ENCODE results near the gene GLI2.

Gene GLI2

GRCh38 chr2:120774557-120775160 is 39.0 kb downstream of the GLI2 start:
- no peaks in the 10 kb centered on the region for H3K9me3 Mint-ChIP-seq
- H3K36me3 Mint-ChIP-seq, result no peaks in the 10 kb centered on the region
- no peak for ATAC-seq
- H3K27me3 Mint-ChIP-seq, result no peaks in the 10 kb centered on the region
- no peak overlapping the region for H3K27ac Mint-ChIP-seq
- H3K4me3 Mint-ChIP-seq, result no peak overlapping the region
- H3K4me1 Mint-ChIP-seq, result no peaks in the 10 kb centered on the region

- Mint-ChIP-seq H3K27me3 (no peaks in the 10 kb centered on the region), H3K27ac (no peak overlapping the region), H3K4me1 (no peaks in the 10 kb centered on the region), H3K36me3 (no peaks in the 10 kb centered on the region), H3K9me3 (no peaks in the 10 kb centered on the region), H3K4me3 (no peak overlapping the region)
- no peak for ATAC-seq
Observed at GRCh38 chr2:120775194-120775593, 39.5 kb downstream of the GLI2 start.

- no peaks in the 10 kb centered on the region for H3K4me1 Mint-ChIP-seq
- H3K4me3 Mint-ChIP-seq, result no peak overlapping the region
- no peaks in the 10 kb centered on the region for H3K36me3 Mint-ChIP-seq
- H3K9me3 Mint-ChIP-seq, result no peaks in the 10 kb centered on the region
- ATAC-seq, result no peak
- no peaks in the 10 kb centered on the region for H3K27me3 Mint-ChIP-seq
- H3K27ac Mint-ChIP-seq, result no peak overlapping the region
Observed at GRCh38 chr2:120775801-120776589, 40.3 kb downstream of the GLI2 start.

GRCh38 chr2:120776649-120777048 is 41.0 kb downstream of the GLI2 start:
- no peak overlapping the region for H3K4me3 Mint-ChIP-seq
- H3K4me1 Mint-ChIP-seq, result no peaks in the 10 kb centered on the region
- H3K9me3 Mint-ChIP-seq, result no peaks in the 10 kb centered on the region
- no peak overlapping the region for H3K27ac Mint-ChIP-seq
- no peak for ATAC-seq
- no peaks in the 10 kb centered on the region for H3K27me3 Mint-ChIP-seq
- H3K36me3 Mint-ChIP-seq, result no peaks in the 10 kb centered on the region

- Mint-ChIP-seq H3K27ac (no peak overlapping the region), H3K4me1 (no peaks in the 10 kb centered on the region), H3K9me3 (no peaks in the 10 kb centered on the region), H3K4me3 (no peak overlapping the region), H3K27me3 (no peaks in the 10 kb centered on the region), H3K36me3 (no peaks in the 10 kb centered on the region)
- ATAC-seq, result no peak
Observed at GRCh38 chr2:120777170-120777751, 41.6 kb downstream of the GLI2 start.

GRCh38 chr2:120777787-120778186 is 42.1 kb downstream of the GLI2 start:
- ATAC-seq, result no peak
- no peaks in the 10 kb centered on the region for H3K9me3 Mint-ChIP-seq
- no peak overlapping the region for H3K4me3 Mint-ChIP-seq
- no peaks in the 10 kb centered on the region for H3K27me3 Mint-ChIP-seq
- H3K4me1 Mint-ChIP-seq, result no peaks in the 10 kb centered on the region
- H3K27ac Mint-ChIP-seq, result no peak overlapping the region
- H3K36me3 Mint-ChIP-seq, result no peaks in the 10 kb centered on the region

GRCh38 chr2:120778244-120778643 is 42.6 kb downstream of the GLI2 start:
- Mint-ChIP-seq H3K9me3 (no peaks in the 10 kb centered on the region), H3K4me1 (peaks cover 3% of the 10 kb centered on the region), H3K27ac (no peak overlapping the region), H3K4me3 (no peak overlapping the region), H3K36me3 (no peaks in the 10 kb centered on the region), H3K27me3 (no peaks in the 10 kb centered on the region)
- ATAC-seq, result no peak

- Mint-ChIP-seq H3K27me3 (no peaks in the 10 kb centered on the region), H3K4me1 (peaks cover 5% of the 10 kb centered on the region), H3K4me3 (no peak overlapping the region), H3K9me3 (no peaks in the 10 kb centered on the region), H3K27ac (no peak overlapping the region), H3K36me3 (no peaks in the 10 kb centered on the region)
- ATAC-seq, result no peak
Observed at GRCh38 chr2:120779781-120780283, 44.2 kb downstream of the GLI2 start.

GRCh38 chr2:120780402-120780801 is 44.7 kb downstream of the GLI2 start:
- Mint-ChIP-seq H3K4me3 (no peak overlapping the region), H3K4me1 (peaks cover 5% of the 10 kb centered on the region), H3K27ac (no peak overlapping the region), H3K36me3 (no peaks in the 10 kb centered on the region), H3K27me3 (no peaks in the 10 kb centered on the region), H3K9me3 (no peaks in the 10 kb centered on the region)
- ATAC-seq, result no peak

- no peaks in the 10 kb centered on the region for H3K36me3 Mint-ChIP-seq
- H3K27me3 Mint-ChIP-seq, result no peaks in the 10 kb centered on the region
- H3K4me3 Mint-ChIP-seq, result no peak overlapping the region
- peaks cover 5% of the 10 kb centered on the region for H3K4me1 Mint-ChIP-seq
- H3K9me3 Mint-ChIP-seq, result no peaks in the 10 kb centered on the region
- H3K27ac Mint-ChIP-seq, result no peak overlapping the region
- ATAC-seq, result no peak
Observed at GRCh38 chr2:120783371-120783791, 47.7 kb downstream of the GLI2 start.

GRCh38 chr2:120783969-120784372 is 48.3 kb downstream of the GLI2 start:
- no peak overlapping the region for H3K4me3 Mint-ChIP-seq
- H3K9me3 Mint-ChIP-seq, result no peaks in the 10 kb centered on the region
- ATAC-seq, result no peak
- no peak overlapping the region for H3K27ac Mint-ChIP-seq
- H3K4me1 Mint-ChIP-seq, result peaks cover 5% of the 10 kb centered on the region
- H3K27me3 Mint-ChIP-seq, result no peaks in the 10 kb centered on the region
- no peaks in the 10 kb centered on the region for H3K36me3 Mint-ChIP-seq
